Fibroblast of villous mesenchyme (primary cell): ENCODE data around the gene TUBB. TPM values are rescaled to one million over a fixed set of nuclear protein-coding genes. Genes with fewer than 3 reads are reported as not detected.
A peak's percentile ranks its signal among the peaks of the same experiment; 100 is the strongest.
"Not testable (repeated sequence)": the region's sequence is repeated elsewhere in the genome, so short reads cannot be mapped to it uniquely, and the experiment has no call there.

ENCODE experiments used
- DNase-seq: peaks from one replicate; pipeline ENCODE4 v3.0.0-alpha.2; 2010; ENCODE audit warnings: low read depth
- H3K4me3 ChIP-seq: 2 replicates; pipeline ENCODE4 v1.5.1; 2011; ENCODE audit warnings: low read depth, mild to moderate bottlenecking, low read length
- CTCF ChIP-seq: IDR thresholded peaks from 2 replicates; pipeline ENCODE4 v1.5.1; 2012; ENCODE audit warnings: low read depth, mild to moderate bottlenecking, low read length; ENCODE audit not compliant: insufficient read depth
- total RNA-seq: library from RNA; depleted of rRNA; stranded (reverse); fragments of >200 nt; gene quantifications from 2 replicates; pipeline ENCODE4 v1.2.3, GENCODE V29; 2012

The TUBB gene
- total RNA-seq, 1 donor = 713 TPM

GRCh38 chr6:30712441-30712945, 7.7 kb upstream of the TUBB start:
- TF ChIP-seq CTCF = no peak
- no peak for DNase-seq
- no peak overlapping the region for H3K4me3 ChIP-seq

GRCh38 chr6:30714263-30714662, 5.9 kb upstream of the TUBB start:
- no peak for DNase-seq
- TF ChIP-seq CTCF = no peak
- no peak overlapping the region for H3K4me3 ChIP-seq

DNA sequence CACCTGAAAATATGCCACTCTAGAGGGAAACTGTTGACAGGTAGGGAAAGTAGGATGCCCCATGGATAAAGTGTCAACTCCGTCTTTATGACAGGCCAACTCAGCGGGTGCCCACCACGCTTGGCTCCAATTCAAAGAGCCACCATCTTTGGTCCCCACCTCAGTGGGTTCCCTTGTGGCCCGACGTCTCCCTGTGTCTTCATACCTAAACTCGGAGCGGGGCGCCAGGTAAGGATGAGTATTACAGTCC, 3.3 kb upstream of the TUBB start:
- no peak for TF ChIP-seq CTCF
- H3K4me3 ChIP-seq = peak overlapping the region; percentile 91
- no peak for DNase-seq

DNA sequence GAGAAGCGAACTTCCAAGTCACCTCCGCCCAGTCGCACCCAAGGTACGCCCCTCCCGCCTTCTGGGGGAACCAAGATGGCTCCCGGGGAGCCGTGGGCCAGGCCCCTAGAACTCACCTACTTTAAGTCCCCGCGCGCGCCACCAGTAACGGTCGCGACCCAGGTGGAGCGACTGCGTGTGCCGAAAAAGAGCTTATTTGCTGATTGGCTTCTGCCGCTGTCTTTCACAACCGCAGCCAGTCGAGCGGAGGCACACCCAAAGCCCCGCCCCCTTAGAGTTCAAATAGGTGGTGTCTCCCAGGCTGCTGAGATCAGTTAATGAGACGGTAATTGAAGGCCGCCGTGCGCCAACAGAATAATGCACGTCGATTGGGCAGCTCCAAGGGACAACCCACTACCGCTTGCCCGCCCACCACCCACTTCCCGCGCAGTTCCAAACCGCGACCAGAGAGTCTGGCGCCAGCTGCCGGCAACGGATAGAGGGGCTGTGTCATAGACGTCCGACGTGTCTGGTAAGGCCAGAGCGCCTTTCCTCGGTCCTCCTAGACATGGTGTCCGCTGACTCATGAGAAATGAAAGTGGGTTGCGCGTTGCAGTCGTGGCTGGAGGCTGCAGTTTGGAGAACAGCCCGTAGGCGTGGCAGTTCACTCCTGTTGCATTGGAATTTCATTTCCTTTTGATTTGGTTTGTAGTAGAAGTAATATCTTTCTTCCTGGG, 2.9 kb upstream of the TUBB start, which contains the start of gene MDC1:
TSS of gene MDC1 (minus strand) at position 153 of the 716 bp plus-strand sequence. CDS start 2,106 bp downstream, outside the sequence.
- TF ChIP-seq CTCF = peak; percentile 37
- H3K4me3 ChIP-seq = peak within 1 kb of the TSS; percentile 91
- DNase-seq = peak; percentile 100

- peak overlapping the region; percentile 60 for H3K4me3 ChIP-seq
- DNase-seq = not testable (repeated sequence)
These were observed 2.1 kb upstream of the TUBB start for GRCh38 chr6:30717845-30718720.

DNA sequence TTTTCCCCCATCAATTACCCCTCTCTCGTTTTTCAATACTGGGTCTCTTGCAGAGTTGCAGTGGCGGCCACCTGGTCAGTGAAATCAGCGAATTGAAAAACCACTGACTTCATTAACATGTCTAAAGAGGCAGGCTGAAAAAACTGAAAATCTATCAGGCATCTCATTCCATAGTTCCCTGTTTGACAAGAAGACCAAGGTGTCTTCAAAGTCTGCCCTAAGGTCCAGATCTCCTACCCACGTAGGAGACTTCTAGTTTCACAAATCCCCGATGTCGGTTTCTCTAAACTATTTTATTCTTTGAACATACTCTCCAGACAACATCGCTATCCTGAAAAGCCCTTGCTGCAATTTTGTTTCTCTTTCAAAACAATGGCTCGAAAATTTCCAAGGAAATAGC, 796 bp upstream of the TUBB start:
- no peak for DNase-seq
- H3K4me3 ChIP-seq = peak overlapping the region; percentile 98
- TF ChIP-seq CTCF = no peak

- TF ChIP-seq CTCF = no peak
- peak overlapping the region; percentile 98 for H3K4me3 ChIP-seq
- DNase-seq = peak; percentile 49
These were observed 616 bp downstream of the TUBB start for GRCh38 chr6:30720738-30721197.
